Kidney (tissue), 14 donors: ENCODE measurements around the gene BCAN. TPM values are rescaled to one million over a fixed set of nuclear protein-coding genes. Genes with fewer than 3 reads are reported as not detected.

Experiments
- DNase-seq, 5 donors: peaks; one replicate each; pipeline ENCODE4 v3.0.0-alpha.2; 2013 to 2020
- FAIRE-seq: peaks from 2 replicates; lab custom pipeline; 2012; peaks lifted over from hg19 to GRCh38; lab: Jason Lieb, UNC
- H3K27ac ChIP-seq, 2 donors: one replicate each; pipeline ENCODE4 v1.7.0; 2013; ENCODE audit warnings: low read depth in 2 of 2, low read length in 2 of 2, inconsistent platforms in 1 of 2
- H3K27me3 ChIP-seq: one replicate; pipeline ENCODE4 v1.7.1; 2013; ENCODE audit warnings: low read length, inconsistent platforms; ENCODE audit not compliant: control insufficient read depth, insufficient read depth
- H3K36me3 ChIP-seq, 3 donors: one replicate each; pipeline versions ENCODE4 v1.7.0 to v1.7.1; 2013; ENCODE audit warnings: low read length in 3 of 3, control low read depth in 1 of 3, inconsistent platforms in 1 of 3; ENCODE audit not compliant: insufficient read depth in 3 of 3, control insufficient read depth in 2 of 3
- H3K4me1 ChIP-seq, 3 donors: one replicate each; pipeline versions ENCODE4 v1.7.0 to v1.7.1; 2013; ENCODE audit warnings: low read length in 3 of 3, inconsistent platforms in 1 of 3, low read depth in 1 of 3; ENCODE audit not compliant: control insufficient read depth in 2 of 3, insufficient read depth in 2 of 3
- H3K4me3 ChIP-seq, 3 donors: one replicate each; pipeline versions ENCODE4 v1.7.0 to v1.8.1; 2013; ENCODE audit warnings: low read length in 3 of 3, control low read depth in 1 of 3, inconsistent platforms in 1 of 3
- H3K9ac ChIP-seq, 3 donors: one replicate each; pipeline versions ENCODE4 v1.7.0 to v1.7.1; 2013; ENCODE audit warnings: low read length in 3 of 3, control low read depth in 1 of 3, inconsistent platforms in 1 of 3
- H3K9me3 ChIP-seq, 3 donors: one replicate each; pipeline versions ENCODE4 v1.7.0 to v1.7.1; 2013; ENCODE audit warnings: low read length in 3 of 3, control low read depth in 1 of 3, inconsistent platforms in 1 of 3; ENCODE audit not compliant: control insufficient read depth in 2 of 3, insufficient read depth in 1 of 3
- intact Hi-C: fragments of 100-400 bp; cut with DNase I; formaldehyde crosslinking; loops from one replicate; pipeline ENCODE4 v1.11.1; 2022
- polyA plus RNA-seq: library from polyadenylated mRNA; stranded (reverse); fragments of 350-450 nt; fragmentation: Illumina TruSeq; extraction: RNeasy Lipid Tissue Mini Kit (QIAGEN cat#74804); gene quantifications from one replicate; pipeline ENCODE4 v1.2.3, GENCODE V29; 2014; ENCODE audit warnings: low read depth, low replicate concordance; ENCODE audit not compliant: insufficient read depth
- total RNA-seq: library from RNA; stranded (reverse); fragmentation: NEBNext Ultra II Directional; extraction: Animal tissue kit (Norgen Biotek cat#: 25700); gene quantifications from one replicate; pipeline ENCODE4 v1.2.1, GENCODE V29; 2021
- TF ChIP-seq, protein P1 (sequence below): IDR thresholded peaks from 3 replicates; pipeline ENCODE4 v1.5.1; 2012; ENCODE audit warnings: mild to moderate bottlenecking, moderate library complexity, borderline replicate concordance; ENCODE audit not compliant: insufficient read depth; ENCODE audit errors: extremely low read depth
- donor health status: control.
- donor health status: control.
- donor health status: control.
- donor health status: control.
- donor health status: control.
- donor health status: DM: yes; HTN: yes; CAD: no.
- donor health status: Normal renal cell carcinoma (clear cell type).

Gene BCAN
- total and polyA plus RNA-seq, 2 donors from 2014 or later, result 0.19 to 0.45 TPM

- Histone ChIP-seq H3K4me1 (peaks cover 3 to 16% (median 6%) of the 10 kb centered on the region in 3 donors), H3K27me3 (peaks cover 10% of the 10 kb centered on the region), H3K36me3 (peaks cover 0 to 2% (median 0%) of the 10 kb centered on the region in 3 donors), H3K27ac (peak overlapping the region; percentile 41 to 69), H3K9me3 (no peaks in the 10 kb centered on the region), H3K9ac (peak overlapping the region; percentile 30 to 67 (median 59)), H3K4me3 (peak overlapping the region; percentile 44 to 58 (median 57))
- TF ChIP-seq, protein P1, sequence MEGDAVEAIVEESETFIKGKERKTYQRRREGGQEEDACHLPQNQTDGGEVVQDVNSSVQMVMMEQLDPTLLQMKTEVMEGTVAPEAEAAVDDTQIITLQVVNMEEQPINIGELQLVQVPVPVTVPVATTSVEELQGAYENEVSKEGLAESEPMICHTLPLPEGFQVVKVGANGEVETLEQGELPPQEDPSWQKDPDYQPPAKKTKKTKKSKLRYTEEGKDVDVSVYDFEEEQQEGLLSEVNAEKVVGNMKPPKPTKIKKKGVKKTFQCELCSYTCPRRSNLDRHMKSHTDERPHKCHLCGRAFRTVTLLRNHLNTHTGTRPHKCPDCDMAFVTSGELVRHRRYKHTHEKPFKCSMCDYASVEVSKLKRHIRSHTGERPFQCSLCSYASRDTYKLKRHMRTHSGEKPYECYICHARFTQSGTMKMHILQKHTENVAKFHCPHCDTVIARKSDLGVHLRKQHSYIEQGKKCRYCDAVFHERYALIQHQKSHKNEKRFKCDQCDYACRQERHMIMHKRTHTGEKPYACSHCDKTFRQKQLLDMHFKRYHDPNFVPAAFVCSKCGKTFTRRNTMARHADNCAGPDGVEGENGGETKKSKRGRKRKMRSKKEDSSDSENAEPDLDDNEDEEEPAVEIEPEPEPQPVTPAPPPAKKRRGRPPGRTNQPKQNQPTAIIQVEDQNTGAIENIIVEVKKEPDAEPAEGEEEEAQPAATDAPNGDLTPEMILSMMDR, result no peak
- DNase-seq, result peak in 4 of 5 donors; percentile 85 to 94 (median 90)
- no peak for FAIRE-seq
- intact Hi-C loops, result no loop called here
Observed at GRCh38 chr1:156675210-156676113, 33.5 kb downstream of the BCAN start.

DNA sequence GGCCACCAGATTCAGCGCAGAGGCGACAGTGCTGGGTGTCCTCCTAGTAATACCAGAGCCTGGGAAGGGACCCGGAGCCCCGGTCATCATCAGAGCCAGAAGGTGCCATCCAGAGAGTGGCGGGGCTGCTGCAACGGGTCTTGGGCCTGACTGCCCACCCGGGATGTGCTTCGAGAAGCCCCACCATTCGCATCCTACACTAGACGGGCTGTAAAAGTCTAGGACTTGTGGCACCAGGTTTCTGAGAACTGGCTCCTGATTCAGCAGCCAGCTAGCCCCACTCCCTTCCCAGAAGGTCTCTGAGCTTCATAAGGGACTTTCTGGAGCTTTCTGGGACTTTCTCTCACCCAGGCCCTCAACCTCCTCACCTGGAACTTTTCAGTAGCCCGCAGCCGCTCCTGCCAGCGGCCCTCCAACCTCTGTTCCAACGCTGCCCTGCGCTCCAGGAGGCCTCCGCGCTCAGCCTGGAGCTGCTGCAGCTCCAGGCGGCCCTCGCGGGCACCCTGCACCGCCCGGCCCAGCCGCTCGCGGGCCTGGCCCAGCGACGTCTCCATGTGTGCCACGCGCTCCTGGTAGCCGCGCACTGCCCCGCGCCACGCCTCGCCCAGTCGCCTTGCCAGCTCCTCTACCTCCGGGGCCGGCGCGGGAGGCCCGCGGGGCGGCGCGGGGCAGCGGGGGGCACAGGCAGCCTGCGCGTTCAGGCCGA is 34.4 kb downstream of the BCAN start:
- Histone ChIP-seq H3K27me3 (peaks cover 10% of the 10 kb centered on the region), H3K4me3 (peak overlapping the region; percentile 44 to 58 (median 57)), H3K9ac (peak overlapping the region; percentile 30 to 67 (median 59)), H3K4me1 (peaks cover 3 to 16% (median 6%) of the 10 kb centered on the region in 3 donors), H3K9me3 (no peaks in the 10 kb centered on the region), H3K27ac (peak overlapping the region; percentile 51 to 69), H3K36me3 (peaks cover 0 to 1% (median 0%) of the 10 kb centered on the region in 3 donors)
- TF ChIP-seq, protein P1, result no peak
- intact Hi-C loops, result no loop called here
- FAIRE-seq, result no peak
- peak in 1 of 5 donors; percentile 43 for DNase-seq

DNA sequence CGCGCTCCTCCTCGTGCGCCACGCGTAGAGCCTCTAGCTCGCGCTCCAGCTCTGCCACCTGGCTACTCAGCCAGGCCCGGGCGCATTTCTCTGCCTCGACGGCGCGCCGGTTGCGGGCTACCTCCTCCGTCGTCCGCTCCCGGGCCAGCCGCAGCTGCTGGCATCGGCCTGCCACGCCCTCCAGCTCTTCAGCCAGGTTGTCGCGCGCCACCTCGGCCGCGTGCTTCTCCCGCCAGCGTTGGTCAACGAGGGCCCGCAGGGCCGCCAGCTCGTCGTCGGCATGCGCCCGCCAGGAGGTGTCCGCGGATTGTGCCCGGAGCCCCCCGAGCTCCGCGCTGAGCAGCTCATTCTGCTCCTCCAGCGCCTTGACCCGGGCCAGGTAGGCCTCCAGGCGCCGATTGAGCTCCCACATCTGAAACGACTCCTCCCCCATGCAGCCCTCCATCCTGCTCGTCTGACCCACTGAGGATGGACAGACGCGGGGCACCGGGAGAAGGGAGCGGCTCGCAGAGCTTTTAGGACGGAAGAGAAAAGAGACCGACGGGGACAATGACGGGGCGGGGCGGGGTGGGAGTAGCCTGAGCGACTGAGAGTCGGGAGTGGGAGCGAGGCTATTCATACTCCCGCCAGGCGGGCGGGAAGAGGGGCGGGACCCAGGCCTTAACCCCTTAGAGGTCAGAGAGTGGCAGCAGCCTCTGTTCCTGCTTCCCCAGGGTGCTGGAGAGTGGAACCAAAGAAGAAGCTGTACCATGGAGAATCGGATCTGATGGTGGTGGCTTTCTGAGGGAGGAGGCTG is 35.1 kb downstream of the BCAN start, which contains the start of gene NES:
Gene NES (minus strand): TSS at position 588 of the 796 bp plus-strand sequence. CDS start 143 bp downstream, at position 445.
- peak within 1 kb of the TSS; percentile 49 to 67 (median 49) for H3K9ac ChIP-seq
- peak within 1 kb of the TSS; percentile 44 to 68 (median 58) for H3K4me3 ChIP-seq
- H3K27ac ChIP-seq, result peak within 1 kb of the TSS; percentile 57 to 69
- H3K4me1 ChIP-seq, result peaks cover 3 to 16% (median 6%) of the 10 kb centered on the region in 3 donors
- FAIRE-seq (no peak), DNase-seq (peak; percentile 86 to 93 (median 92))
- H3K9me3 ChIP-seq, result no peaks in the 10 kb centered on the region
- TF ChIP-seq, protein P1, result no peak
- H3K27me3 ChIP-seq, result peaks cover 10% of the 10 kb centered on the region
- no peaks in the 10 kb centered on the region for H3K36me3 ChIP-seq
- intact Hi-C loops, result no loop called here
